A673 (cell line): Measurements from ENCODE around the gene CNOT10. TPM values are rescaled to one million over a fixed set of nuclear protein-coding genes. Genes with fewer than 3 reads are reported as not detected.

Experiments
- BruUV-seq: library from RNA; stranded (reverse); fragments of 400-500 nt; replicated peaks from 2 replicates; lab custom pipeline; 2021; lab: Mats Ljungman, UMichigan
- CTCF ChIA-PET: fragments of 300-600 bp; sonication (Branson Sonifier 250); formaldehyde crosslinking; loops from one replicate; lab custom pipeline; 2022; ENCODE audit warnings: antibody characterized with exemption; lab: Charles Lee
- POLR2A ChIA-PET: fragments of 300-600 bp; sonication (Branson Sonifier 250); formaldehyde crosslinking; loops from one replicate; lab custom pipeline; 2022; ENCODE audit warnings: antibody characterized with exemption; ENCODE audit not compliant: low non-redundant PET; lab: Charles Lee
- DNase-seq: peaks from one replicate; pipeline ENCODE4 v3.0.0-alpha.2; 2015; ENCODE audit warnings: low spot score
- H3K27ac ChIP-seq: fragments of 200-600 bp; sonication (generic); 2 replicates; pipeline ENCODE4 v1.5.1; 2016; ENCODE audit warnings: mixed run types, low read depth, mild to moderate bottlenecking, mixed read lengths, antibody characterized with exemption, low read length; ENCODE audit not compliant: poor library complexity, severe bottlenecking
- H3K27me3 ChIP-seq: fragments of 200-600 bp; sonication (generic); replicated peaks from 2 replicates; pipeline ENCODE4 v1.6.1; 2017; ENCODE audit warnings: mixed run types, low read depth, mild to moderate bottlenecking, mixed read lengths, antibody characterized with exemption, low read length; ENCODE audit not compliant: insufficient read depth, poor library complexity
- H3K36me3 ChIP-seq: fragments of 200-600 bp; sonication (generic); 2 replicates; pipeline ENCODE4 v1.6.1; 2016; ENCODE audit warnings: mixed run types, mild to moderate bottlenecking, mixed read lengths, antibody characterized with exemption, low read length; ENCODE audit not compliant: insufficient read depth, poor library complexity, severe bottlenecking
- H3K4me1 ChIP-seq: fragments of 200-600 bp; sonication (generic); 2 replicates; pipeline ENCODE4 v1.6.1; 2017; ENCODE audit warnings: mixed run types, mild to moderate bottlenecking, mixed read lengths, antibody characterized with exemption, low read length; ENCODE audit not compliant: insufficient read depth, poor library complexity, severe bottlenecking
- H3K4me3 ChIP-seq: fragments of 200-600 bp; sonication (generic); 2 replicates; pipeline ENCODE4 v1.5.1; 2016; ENCODE audit warnings: low read depth, mixed run types, mild to moderate bottlenecking, mixed read lengths, low read length; ENCODE audit not compliant: poor library complexity, severe bottlenecking
- H3K9me3 ChIP-seq: fragments of 200-600 bp; sonication (generic); 2 replicates; pipeline ENCODE4 v1.6.1; 2016; ENCODE audit warnings: mixed run types, low read depth, mild to moderate bottlenecking, mixed read lengths, antibody characterized with exemption, low read length; ENCODE audit not compliant: poor library complexity, severe bottlenecking
- EZH2 ChIP-seq: fragments of 200-600 bp; sonication (generic); IDR thresholded peaks from 2 replicates; pipeline ENCODE4 v1.6.1; 2017; ENCODE audit warnings: borderline replicate concordance, low read depth, mild to moderate bottlenecking, mixed read lengths, antibody characterized with exemption, low read length; ENCODE audit not compliant: poor library complexity, severe bottlenecking
- intact Hi-C: fragments of 100-400 bp; cut with micrococcal nuclease; formaldehyde crosslinking; loops from one replicate; pipeline ENCODE4 v1.10.0; 2022; ENCODE audit not compliant: unreplicated experiment
- total RNA-seq: library from RNA; stranded (reverse); gene quantifications from 2 replicates; pipeline ENCODE4 v1.2.3, GENCODE V29; 2021
- TF ChIP-seq, protein P1 (sequence below): fragments of 300-800, 200-600 bp; sonication (generic); conservative IDR thresholded peaks from 2 replicates; pipeline ENCODE4 v1.5.1; 2017; ENCODE audit warnings: low read depth, mild to moderate bottlenecking, antibody characterized with exemption, low read length, moderate library complexity, mixed read lengths

The CNOT10 gene
- total RNA-seq, 1 experiment from 2014 or later: 47.8 TPM

DNA sequence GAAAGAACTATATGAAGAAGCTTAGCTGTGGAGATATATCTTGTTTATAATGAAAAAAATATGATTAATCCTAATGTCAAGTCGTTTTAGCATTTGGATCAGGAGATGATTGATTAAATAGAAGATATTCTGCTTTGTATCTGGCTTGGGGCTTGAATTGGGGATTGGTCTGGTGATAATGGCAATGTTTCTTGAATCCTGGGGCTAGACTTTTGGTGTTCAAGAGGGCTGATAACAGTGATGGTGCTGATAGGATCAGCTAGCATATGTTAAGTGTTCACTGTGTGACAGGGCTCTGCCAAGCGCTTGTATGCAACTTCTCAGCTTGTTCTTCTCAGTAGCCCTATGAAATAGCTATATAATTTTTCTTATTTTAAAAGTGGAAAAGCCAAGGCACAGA is 20.2 kb downstream of the CNOT10 start:
- Histone ChIP-seq H3K4me3 (no peak overlapping the region), H3K36me3 (no peaks in the 10 kb centered on the region), H3K9me3 (no peaks in the 10 kb centered on the region), H3K4me1 (peaks cover 22% of the 10 kb centered on the region), H3K27me3 (no peaks in the 10 kb centered on the region), H3K27ac (no peak overlapping the region)
- intact Hi-C loops: no loop called here
- POLR2A ChIA-PET: no interaction called here
- DNase-seq: no peak
- BruUV-seq: no TSS peak
- TF ChIP-seq, protein P1, sequence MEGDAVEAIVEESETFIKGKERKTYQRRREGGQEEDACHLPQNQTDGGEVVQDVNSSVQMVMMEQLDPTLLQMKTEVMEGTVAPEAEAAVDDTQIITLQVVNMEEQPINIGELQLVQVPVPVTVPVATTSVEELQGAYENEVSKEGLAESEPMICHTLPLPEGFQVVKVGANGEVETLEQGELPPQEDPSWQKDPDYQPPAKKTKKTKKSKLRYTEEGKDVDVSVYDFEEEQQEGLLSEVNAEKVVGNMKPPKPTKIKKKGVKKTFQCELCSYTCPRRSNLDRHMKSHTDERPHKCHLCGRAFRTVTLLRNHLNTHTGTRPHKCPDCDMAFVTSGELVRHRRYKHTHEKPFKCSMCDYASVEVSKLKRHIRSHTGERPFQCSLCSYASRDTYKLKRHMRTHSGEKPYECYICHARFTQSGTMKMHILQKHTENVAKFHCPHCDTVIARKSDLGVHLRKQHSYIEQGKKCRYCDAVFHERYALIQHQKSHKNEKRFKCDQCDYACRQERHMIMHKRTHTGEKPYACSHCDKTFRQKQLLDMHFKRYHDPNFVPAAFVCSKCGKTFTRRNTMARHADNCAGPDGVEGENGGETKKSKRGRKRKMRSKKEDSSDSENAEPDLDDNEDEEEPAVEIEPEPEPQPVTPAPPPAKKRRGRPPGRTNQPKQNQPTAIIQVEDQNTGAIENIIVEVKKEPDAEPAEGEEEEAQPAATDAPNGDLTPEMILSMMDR: no peak
- CTCF ChIA-PET: no interaction called here

DNA sequence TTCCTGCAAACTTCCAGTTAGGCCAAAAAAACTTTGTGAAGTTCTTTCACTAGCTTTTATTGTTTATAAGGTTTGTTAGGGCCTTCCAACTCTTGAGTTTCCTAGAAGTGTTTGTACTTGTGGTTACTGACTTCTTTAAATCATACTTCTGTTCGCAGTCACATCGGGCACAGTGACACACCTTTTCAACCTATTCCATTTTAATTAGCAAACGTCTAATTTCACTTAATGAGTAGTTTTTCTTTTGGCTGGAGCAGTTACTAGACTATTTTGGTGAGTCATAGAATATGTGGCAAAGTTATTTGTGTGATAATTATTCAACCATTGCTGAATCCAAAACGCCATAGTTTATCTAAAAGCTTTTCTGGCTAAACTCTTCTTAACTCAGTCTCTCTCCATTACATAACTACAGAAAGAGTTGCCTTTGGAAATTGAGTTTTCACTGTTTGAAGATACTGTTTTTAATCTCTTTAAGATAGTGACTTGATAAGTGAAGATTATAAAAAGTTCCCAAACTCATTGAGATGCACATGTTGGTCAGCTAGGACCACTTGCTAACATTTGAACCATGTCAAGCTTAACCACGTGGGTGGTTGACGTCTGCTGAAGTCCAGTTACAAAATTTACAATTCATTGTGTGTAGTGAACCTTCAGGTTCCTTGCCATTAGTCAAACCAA is 21.5 kb downstream of the CNOT10 start:
- Histone ChIP-seq H3K27me3 (no peaks in the 10 kb centered on the region), H3K9me3 (no peaks in the 10 kb centered on the region), H3K4me1 (peaks cover 31% of the 10 kb centered on the region), H3K4me3 (no peak overlapping the region), H3K27ac (no peak overlapping the region), H3K36me3 (peaks cover 5% of the 10 kb centered on the region)
- TF ChIP-seq, protein P1: no peak
- TF ChIP-seq EZH2: no peak
- no TSS peak for BruUV-seq
- ChIA-PET CTCF (no interaction called here), POLR2A (no interaction called here)
- intact Hi-C loops: no loop called here
- DNase-seq: no peak

DNA sequence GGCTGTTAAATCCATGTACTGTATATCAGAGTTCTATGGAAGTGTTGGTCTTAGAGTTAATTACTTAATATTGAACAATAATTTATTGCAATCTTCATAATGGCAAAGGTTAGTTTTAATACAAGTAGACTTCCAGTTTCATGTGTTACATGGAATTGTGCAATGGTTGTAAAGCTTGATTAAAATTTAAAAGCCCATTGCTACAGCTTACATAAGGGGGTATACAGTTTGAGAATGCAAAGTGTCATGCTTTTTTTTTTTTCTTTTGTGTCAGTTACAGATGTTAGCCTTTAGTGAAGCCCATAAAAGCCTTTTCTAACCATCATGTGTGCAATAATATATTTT is 22.0 kb downstream of the CNOT10 start:
- no peak for DNase-seq
- Histone ChIP-seq H3K27me3 (no peaks in the 10 kb centered on the region), H3K4me3 (no peak overlapping the region), H3K4me1 (peaks cover 31% of the 10 kb centered on the region), H3K9me3 (no peaks in the 10 kb centered on the region), H3K27ac (no peak overlapping the region), H3K36me3 (peaks cover 5% of the 10 kb centered on the region)
- CTCF ChIA-PET: no interaction called here
- BruUV-seq: no TSS peak
- intact Hi-C loops: no loop called here
- POLR2A ChIA-PET: no interaction called here
- TF ChIP-seq, protein P1: no peak
- TF ChIP-seq EZH2: no peak
